ENCODE results near the gene ARRDC4. TPM values are rescaled to one million over a fixed set of nuclear protein-coding genes. Genes with fewer than 3 reads are reported as not detected.

Gene ARRDC4
- total RNA-seq, 1 donor from 2014 or later, result 2.0 TPM

- ChIA-PET CTCF (no interaction called here), POLR2A (no interaction called here)
- H3K36me3 Mint-ChIP-seq (ENCODE audit: low read depth), result no peaks in the 10 kb centered on the region
- peaks cover 9% of the 10 kb centered on the region for H3K4me1 Mint-ChIP-seq
- ATAC-seq (ENCODE audit: low read depth) (no peak), DNase-seq (no peak)
- H3K27ac Mint-ChIP-seq, result no peak overlapping the region
- no peak overlapping the region for H3K4me3 Mint-ChIP-seq
- no peaks in the 10 kb centered on the region for H3K27me3 Mint-ChIP-seq
- no peak for TF ChIP-seq CTCF (IDR thresholded peaks at IDR 0.05)
- intact Hi-C loops (cut with micrococcal nuclease), result no loop called here
- no peaks in the 10 kb centered on the region for H3K9me3 Mint-ChIP-seq
Observed at GRCh38 chr15:97995881-97996603, 35.5 kb downstream of the ARRDC4 start.

GRCh38 chr15:97998307-97999071, 38.0 kb downstream of the ARRDC4 start:
- H3K4me3 Mint-ChIP-seq, result no peak overlapping the region
- ChIA-PET POLR2A (no interaction called here), CTCF (no interaction called here)
- DNase-seq, result no peak
- no peaks in the 10 kb centered on the region for H3K36me3 Mint-ChIP-seq (ENCODE audit: low read depth)
- no peak for TF ChIP-seq CTCF (IDR thresholded peaks at IDR 0.05)
- no peak for ATAC-seq (ENCODE audit: low read depth)
- H3K27ac Mint-ChIP-seq, result no peak overlapping the region
- H3K27me3 Mint-ChIP-seq, result no peaks in the 10 kb centered on the region
- H3K9me3 Mint-ChIP-seq, result no peaks in the 10 kb centered on the region
- intact Hi-C loops (cut with micrococcal nuclease), result no loop called here
- H3K4me1 Mint-ChIP-seq, result peaks cover 9% of the 10 kb centered on the region

GRCh38 chr15:98000249-98001203, 40.0 kb downstream of the ARRDC4 start:
- Mint-ChIP-seq H3K9me3 (no peaks in the 10 kb centered on the region), H3K27me3 (no peaks in the 10 kb centered on the region), H3K4me1 (peaks cover 9% of the 10 kb centered on the region), H3K4me3 (no peak overlapping the region), H3K27ac (no peak overlapping the region), H3K36me3 (ENCODE audit: low read depth) (no peaks in the 10 kb centered on the region)
- POLR2A ChIA-PET, result no interaction called here
- DNase-seq (no peak), ATAC-seq (ENCODE audit: low read depth) (no peak)
- intact Hi-C loops (cut with micrococcal nuclease), result no loop called here
- TF ChIP-seq CTCF (IDR thresholded peaks at IDR 0.05), result no peak
- CTCF ChIA-PET, result interaction anchor here (0.6 kb wide), 1 partner anchor 31 kb away, joined by 3 read pairs; no protein-coding TSS in a partner anchor

GRCh38 chr15:98001663-98002194, 41.2 kb downstream of the ARRDC4 start:
- ATAC-seq (ENCODE audit: low read depth) (no peak), DNase-seq (no peak)
- TF ChIP-seq CTCF (IDR thresholded peaks at IDR 0.05), result no peak
- H3K9me3 Mint-ChIP-seq, result no peaks in the 10 kb centered on the region
- CTCF ChIA-PET, result no interaction called here
- H3K27ac Mint-ChIP-seq, result no peak overlapping the region
- H3K36me3 Mint-ChIP-seq (ENCODE audit: low read depth), result no peaks in the 10 kb centered on the region
- POLR2A ChIA-PET, result no interaction called here
- H3K4me3 Mint-ChIP-seq, result no peak overlapping the region
- no peaks in the 10 kb centered on the region for H3K27me3 Mint-ChIP-seq
- intact Hi-C loops (cut with micrococcal nuclease), result no loop called here
- no peaks in the 10 kb centered on the region for H3K4me1 Mint-ChIP-seq

All from activated B cell treated with CpG ODN at 0.5 μM for 24 hours (primary cell).